Measurements from ENCODE around the gene APOL3.
"Not testable (repeated sequence)": the region's sequence is repeated elsewhere in the genome, so short reads cannot be mapped to it uniquely, and the experiment has no call there.

Gene APOL3

GRCh38 chr22:36156515-36157419, 3.8 kb downstream of the APOL3 start:
- FAIRE-seq: no peak

GRCh38 chr22:36156119-36156514, 4.4 kb downstream of the APOL3 start:
- no peak for FAIRE-seq

- FAIRE-seq: no peak
These were observed 4.9 kb downstream of the APOL3 start for GRCh38 chr22:36155702-36156101.

- FAIRE-seq: no peak
These were observed 6.1 kb downstream of the APOL3 start for GRCh38 chr22:36154423-36154945.

GRCh38 chr22:36153501-36154422, 6.8 kb downstream of the APOL3 start:
- no peak for FAIRE-seq

GRCh38 chr22:36152821-36153220, 7.7 kb downstream of the APOL3 start:
- FAIRE-seq: not testable (repeated sequence)

- no peak for FAIRE-seq
These were observed 8.5 kb downstream of the APOL3 start for GRCh38 chr22:36152088-36152487.

- FAIRE-seq: no peak
These were observed 9.5 kb downstream of the APOL3 start for GRCh38 chr22:36151006-36151595.

GRCh38 chr22:36149441-36149840, 11.1 kb downstream of the APOL3 start:
- no peak for FAIRE-seq

GRCh38 chr22:36148411-36148810, 12.1 kb downstream of the APOL3 start:
- no peak for FAIRE-seq

GRCh38 chr22:36147196-36147791, 13.3 kb downstream of the APOL3 start:
- no peak for FAIRE-seq

- no peak for FAIRE-seq
These were observed 14.7 kb downstream of the APOL3 start for GRCh38 chr22:36145881-36146280.

- peak; percentile 97 for FAIRE-seq
These were observed 15.5 kb downstream of the APOL3 start for GRCh38 chr22:36144886-36145541.

- no peak for FAIRE-seq
These were observed 16.6 kb downstream of the APOL3 start for GRCh38 chr22:36143956-36144355.

- no peak for FAIRE-seq
These were observed 17.3 kb downstream of the APOL3 start for GRCh38 chr22:36143066-36143815.

GRCh38 chr22:36141481-36141880, 19.1 kb downstream of the APOL3 start:
- FAIRE-seq: no peak

- not testable (repeated sequence) for FAIRE-seq
These were observed 21.8 kb downstream of the APOL3 start for GRCh38 chr22:36138709-36139108.

GRCh38 chr22:36136988-36137387, 23.6 kb downstream of the APOL3 start:
- no peak for FAIRE-seq

GRCh38 chr22:36136475-36136874, 24.1 kb downstream of the APOL3 start:
- FAIRE-seq: no peak

- no peak for FAIRE-seq
These were observed 25.1 kb downstream of the APOL3 start for GRCh38 chr22:36135306-36135980.

GRCh38 chr22:36134182-36134581, 26.4 kb downstream of the APOL3 start:
- FAIRE-seq: no peak
